GM23338 (cell line): Measurements from ENCODE around the gene SIGLEC7.
A peak's percentile ranks its signal among the peaks of the same experiment; 100 is the strongest.

Experiments
- CREB1 ChIP-seq: fragments of 250-450 bp; sonication (Bioruptor Pico); IDR thresholded peaks from 2 replicates; pipeline ENCODE4 v1.5.0; 2020; ENCODE audit warnings: low read depth, mild to moderate bottlenecking, moderate library complexity
- EZH2 ChIP-seq: fragments of 200-600 bp; sonication (generic); IDR thresholded peaks from one replicate; pipeline ENCODE4 v1.8.0; 2017; ENCODE audit warnings: antibody characterized with exemption, mild to moderate bottlenecking, low read depth; ENCODE audit not compliant: unreplicated experiment
- EZH2phosphoT487 ChIP-seq: fragments of 200-600 bp; sonication (generic); IDR thresholded peaks from one replicate; pipeline ENCODE4 v1.8.1; 2018; ENCODE audit warnings: antibody characterized with exemption; ENCODE audit not compliant: unreplicated experiment
- JUNB ChIP-seq: IDR thresholded peaks from one replicate; pipeline ENCODE4 v1.6.1; 2016; ENCODE audit warnings: antibody characterized with exemption; ENCODE audit not compliant: unreplicated experiment
- NANOG ChIP-seq: IDR thresholded peaks from 2 replicates; pipeline ENCODE4 v1.6.1; 2016; ENCODE audit warnings: antibody characterized with exemption, borderline replicate concordance
- POLR2AphosphoS5 ChIP-seq: IDR thresholded peaks from 2 replicates; pipeline ENCODE4 v1.6.1; 2016; ENCODE audit warnings: antibody characterized with exemption, low read depth
- REST ChIP-seq: IDR thresholded peaks from one replicate; pipeline ENCODE4 v1.6.1; 2018; ENCODE audit warnings: antibody characterized with exemption; ENCODE audit not compliant: unreplicated experiment
- STAT1 ChIP-seq: IDR thresholded peaks from one replicate; pipeline ENCODE4 v1.6.1; 2016; ENCODE audit warnings: antibody characterized with exemption; ENCODE audit not compliant: unreplicated experiment
- ZNF114 ChIP-seq: fragments of 250-450 bp; sonication (Bioruptor Pico); IDR thresholded peaks from 2 replicates; pipeline ENCODE4 v1.5.0; 2020; ENCODE audit warnings: mild to moderate bottlenecking, moderate library complexity
- ZNF331 ChIP-seq: fragments of 250-450 bp; sonication (Bioruptor Pico); IDR thresholded peaks from 2 replicates; pipeline ENCODE4 v1.5.0; 2020; ENCODE audit warnings: low read depth, mild to moderate bottlenecking, moderate library complexity
- TF ChIP-seq, protein P1 (sequence below), 2 experiments: fragments of 200-600 bp in 1 of 2; sonication (generic) in 1 of 2; conservative IDR thresholded peaks; 2 replicates each; pipeline versions ENCODE4 v1.5.1 to v1.6.1; 2016 to 2017; ENCODE audit warnings: antibody characterized with exemption in 2 of 2, low read depth in 2 of 2, mild to moderate bottlenecking in 2 of 2, moderate library complexity in 1 of 2
- TF ChIP-seq, protein P2 (sequence below): IDR thresholded peaks from 2 replicates; pipeline ENCODE4 v1.6.1; 2016; ENCODE audit warnings: antibody characterized with exemption

- TF ChIP-seq POLR2AphosphoS5 (no peak), REST (no peak), EZH2 (no peak), ZNF331 (CRISPR knock-in tag) (no peak), NANOG (no peak), CREB1 (CRISPR knock-in tag) (no peak), EZH2phosphoT487 (no peak), JUNB (no peak), STAT1 (no peak), ZNF114 (CRISPR knock-in tag) (no peak)
- TF ChIP-seq, protein P1, sequence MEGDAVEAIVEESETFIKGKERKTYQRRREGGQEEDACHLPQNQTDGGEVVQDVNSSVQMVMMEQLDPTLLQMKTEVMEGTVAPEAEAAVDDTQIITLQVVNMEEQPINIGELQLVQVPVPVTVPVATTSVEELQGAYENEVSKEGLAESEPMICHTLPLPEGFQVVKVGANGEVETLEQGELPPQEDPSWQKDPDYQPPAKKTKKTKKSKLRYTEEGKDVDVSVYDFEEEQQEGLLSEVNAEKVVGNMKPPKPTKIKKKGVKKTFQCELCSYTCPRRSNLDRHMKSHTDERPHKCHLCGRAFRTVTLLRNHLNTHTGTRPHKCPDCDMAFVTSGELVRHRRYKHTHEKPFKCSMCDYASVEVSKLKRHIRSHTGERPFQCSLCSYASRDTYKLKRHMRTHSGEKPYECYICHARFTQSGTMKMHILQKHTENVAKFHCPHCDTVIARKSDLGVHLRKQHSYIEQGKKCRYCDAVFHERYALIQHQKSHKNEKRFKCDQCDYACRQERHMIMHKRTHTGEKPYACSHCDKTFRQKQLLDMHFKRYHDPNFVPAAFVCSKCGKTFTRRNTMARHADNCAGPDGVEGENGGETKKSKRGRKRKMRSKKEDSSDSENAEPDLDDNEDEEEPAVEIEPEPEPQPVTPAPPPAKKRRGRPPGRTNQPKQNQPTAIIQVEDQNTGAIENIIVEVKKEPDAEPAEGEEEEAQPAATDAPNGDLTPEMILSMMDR (conservative IDR thresholded peaks at IDR 0.05; ENCODE audit: low read depth in 2 of 2), result peak in 1 of 2 experiments; percentile 36; a peak in 1 of 4 replicates
- TF ChIP-seq, protein P2, sequence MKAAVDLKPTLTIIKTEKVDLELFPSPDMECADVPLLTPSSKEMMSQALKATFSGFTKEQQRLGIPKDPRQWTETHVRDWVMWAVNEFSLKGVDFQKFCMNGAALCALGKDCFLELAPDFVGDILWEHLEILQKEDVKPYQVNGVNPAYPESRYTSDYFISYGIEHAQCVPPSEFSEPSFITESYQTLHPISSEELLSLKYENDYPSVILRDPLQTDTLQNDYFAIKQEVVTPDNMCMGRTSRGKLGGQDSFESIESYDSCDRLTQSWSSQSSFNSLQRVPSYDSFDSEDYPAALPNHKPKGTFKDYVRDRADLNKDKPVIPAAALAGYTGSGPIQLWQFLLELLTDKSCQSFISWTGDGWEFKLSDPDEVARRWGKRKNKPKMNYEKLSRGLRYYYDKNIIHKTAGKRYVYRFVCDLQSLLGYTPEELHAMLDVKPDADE, result no peak
Observed at GRCh38 chr19:51098365-51099046, 43.6 kb upstream of the SIGLEC7 start.
